Mesenchymal stem cell (in vitro differentiated cells and primary cell): ENCODE data around the gene MAPK4.

Experiments
- DNase-seq: peaks from one replicate; pipeline ENCODE4 v3.0.0-alpha.2; 2013
- H2AFZ ChIP-seq: one replicate; pipeline ENCODE4 v1.6.1; 2013; ENCODE audit warnings: low read depth, mild to moderate bottlenecking, control low read depth, inconsistent platforms, low read length, moderate library complexity
- H2AK5ac ChIP-seq: 2 replicates; pipeline ENCODE4 v1.6.1; 2013; ENCODE audit warnings: low read length, moderate library complexity, mild to moderate bottlenecking, inconsistent platforms; ENCODE audit not compliant: severe bottlenecking
- H2BK120ac ChIP-seq: one replicate; pipeline ENCODE4 v1.6.1; 2013; ENCODE audit warnings: low read depth, mild to moderate bottlenecking, inconsistent platforms, low read length, moderate library complexity
- H2BK12ac ChIP-seq, 2 experiments: one replicate each; pipeline ENCODE4 v1.6.1; 2013; ENCODE audit warnings: inconsistent platforms in 2 of 2, low read length in 2 of 2, mild to moderate bottlenecking in 2 of 2, moderate library complexity in 2 of 2, control low read depth in 1 of 2
- H2BK15ac ChIP-seq: one replicate; pipeline ENCODE4 v1.6.1; 2013; ENCODE audit warnings: mild to moderate bottlenecking, low read depth, inconsistent platforms; ENCODE audit not compliant: poor library complexity, severe bottlenecking
- H2BK5ac ChIP-seq: 2 replicates; pipeline ENCODE4 v1.6.1; 2013; ENCODE audit warnings: low read depth, mild to moderate bottlenecking, low read length, control low read depth, inconsistent platforms; ENCODE audit not compliant: poor library complexity, severe bottlenecking
- H3K14ac ChIP-seq, 2 experiments: one replicate each; pipeline ENCODE4 v1.6.1; 2013; ENCODE audit warnings: inconsistent platforms in 2 of 2, low read length in 2 of 2, control low read depth in 1 of 2, mild to moderate bottlenecking in 1 of 2, moderate library complexity in 1 of 2
- H3K18ac ChIP-seq, 2 experiments: one replicate each; pipeline ENCODE4 v1.6.1; 2013; ENCODE audit warnings: inconsistent platforms in 2 of 2, low read length in 2 of 2, control low read depth in 1 of 2, low read depth in 1 of 2, mild to moderate bottlenecking in 1 of 2
- H3K23ac ChIP-seq, 2 experiments: one replicate each; pipeline ENCODE4 v1.6.1; 2013; ENCODE audit warnings: inconsistent platforms in 2 of 2, low read length in 2 of 2, mild to moderate bottlenecking in 2 of 2, moderate library complexity in 2 of 2, control low read depth in 1 of 2
- H3K27ac ChIP-seq: 2 replicates; pipeline ENCODE4 v1.5.1; 2013; ENCODE audit warnings: mild to moderate bottlenecking, moderate library complexity, low read length, control low read depth, inconsistent platforms; ENCODE audit not compliant: poor library complexity, severe bottlenecking
- H3K27me3 ChIP-seq, 2 experiments: 2 replicates each; pipeline versions ENCODE4 v1.6.1 to v1.7.0; 2013; ENCODE audit warnings: low read length in 2 of 2, mild to moderate bottlenecking in 2 of 2, moderate library complexity in 2 of 2, control low read depth in 1 of 2, inconsistent platforms in 1 of 2; ENCODE audit not compliant: control insufficient read depth in 1 of 2, insufficient read depth in 1 of 2
- H3K36me3 ChIP-seq, 2 experiments: 2 replicates each; pipeline versions ENCODE4 v1.6.1 to v1.7.0; 2013; ENCODE audit warnings: low read length in 2 of 2, control low read depth in 1 of 2, inconsistent platforms in 1 of 2, low read depth in 1 of 2, mild to moderate bottlenecking in 1 of 2; ENCODE audit not compliant: insufficient read depth in 2 of 2, control insufficient read depth in 1 of 2
- H3K4ac ChIP-seq, 2 experiments: one replicate each; pipeline ENCODE4 v1.6.1; 2013; ENCODE audit warnings: inconsistent platforms in 2 of 2, low read length in 2 of 2, mild to moderate bottlenecking in 2 of 2, moderate library complexity in 2 of 2, control low read depth in 1 of 2, low read depth in 1 of 2
- H3K4me1 ChIP-seq: 2 replicates; pipeline ENCODE4 v1.6.1; 2013; ENCODE audit warnings: low read depth, low read length, control low read depth; ENCODE audit not compliant: control insufficient read depth, insufficient read depth
- H3K4me2 ChIP-seq: 2 replicates; pipeline ENCODE4 v1.6.1; 2013; ENCODE audit warnings: low read length, mild to moderate bottlenecking, inconsistent platforms; ENCODE audit not compliant: poor library complexity, severe bottlenecking
- H3K4me3 ChIP-seq, 2 experiments: 2 replicates each; pipeline versions ENCODE4 v1.5.1 to v1.7.0; 2013; ENCODE audit warnings: low read length in 2 of 2, mild to moderate bottlenecking in 2 of 2, control low read depth in 1 of 2, low read depth in 1 of 2; ENCODE audit not compliant: insufficient read depth in 1 of 2
- H3K79me1 ChIP-seq: replicated peaks from 2 replicates; pipeline ENCODE4 v1.6.1; 2013; ENCODE audit warnings: mild to moderate bottlenecking, control low read depth, low read length, inconsistent platforms; ENCODE audit not compliant: poor library complexity, severe bottlenecking
- H3K9ac ChIP-seq: 2 replicates; pipeline ENCODE4 v1.7.0; 2013; ENCODE audit warnings: mild to moderate bottlenecking, low read length, moderate library complexity
- H3K9me3 ChIP-seq: 2 replicates; pipeline ENCODE4 v1.7.0; 2013; ENCODE audit warnings: mild to moderate bottlenecking, low read length; ENCODE audit not compliant: control insufficient read depth
- H4K8ac ChIP-seq: one replicate; pipeline ENCODE4 v1.6.1; 2013; ENCODE audit warnings: inconsistent platforms, mild to moderate bottlenecking, low read length, moderate library complexity
- H4K91ac ChIP-seq: one replicate; pipeline ENCODE4 v1.6.1; 2013; ENCODE audit warnings: mild to moderate bottlenecking, low read length, inconsistent platforms
- WGBS: methylation state at CpG from one replicate; pipeline ENCODE4 v1.1.7; 2013; ENCODE audit warnings: mixed read lengths; 5-methylcytosine and 5-hydroxymethylcytosine counted together

MAPK4 gene

GRCh38 chr18:50666536-50666935 is 106.6 kb downstream of the MAPK4 start:
- Histone ChIP-seq H3K4me1 (no peaks in the 10 kb centered on the region), H3K27ac (no peak overlapping the region), H2AK5ac (no peak overlapping the region), H2BK5ac (no peak overlapping the region), H4K8ac (no peak overlapping the region), H2BK120ac (no peak overlapping the region), H3K36me3 (no peaks in the 10 kb centered on the region), H2AFZ (no peak overlapping the region), H3K79me1 (no peaks in the 10 kb centered on the region), H3K27me3 (no peaks in the 10 kb centered on the region), H3K18ac (no peak overlapping the region), H3K9ac (no peak overlapping the region), H3K23ac (no peak overlapping the region), H3K4me2 (no peak overlapping the region), H3K4ac (no peak overlapping the region), H3K9me3 (peaks cover 6% of the 10 kb centered on the region), H2BK15ac (no peak overlapping the region), H4K91ac (no peak overlapping the region), H3K4me3 (no peak overlapping the region), H3K14ac (no peak overlapping the region), H2BK12ac (no peak overlapping the region)
- DNase-seq = no peak
- 64% methylated on average over 2 of the region's 4 CpGs for WGBS

- H3K27ac ChIP-seq = no peak overlapping the region
- H3K18ac ChIP-seq = no peak overlapping the region
- H3K4me2 ChIP-seq = no peak overlapping the region
- WGBS = 75% methylated on average over 3 of the region's 3 CpGs
- no peak overlapping the region for H2BK12ac ChIP-seq
- H3K4me1 ChIP-seq = no peaks in the 10 kb centered on the region
- no peak overlapping the region for H4K8ac ChIP-seq
- no peaks in the 10 kb centered on the region for H3K9me3 ChIP-seq
- H2BK120ac ChIP-seq = no peak overlapping the region
- no peak for DNase-seq
- no peak overlapping the region for H2BK5ac ChIP-seq
- no peak overlapping the region for H2AFZ ChIP-seq
- H3K23ac ChIP-seq = no peak overlapping the region
- no peak overlapping the region for H3K4ac ChIP-seq
- H3K4me3 ChIP-seq = no peak overlapping the region
- no peak overlapping the region for H4K91ac ChIP-seq
- no peak overlapping the region for H3K14ac ChIP-seq
- H2AK5ac ChIP-seq = no peak overlapping the region
- no peaks in the 10 kb centered on the region for H3K36me3 ChIP-seq
- H3K27me3 ChIP-seq = no peaks in the 10 kb centered on the region
- H3K9ac ChIP-seq = no peak overlapping the region
- no peak overlapping the region for H2BK15ac ChIP-seq
- no peaks in the 10 kb centered on the region for H3K79me1 ChIP-seq
These were observed 111.5 kb downstream of the MAPK4 start for GRCh38 chr18:50671376-50671775.

GRCh38 chr18:50674307-50674980 is 114.6 kb downstream of the MAPK4 start:
- no peak overlapping the region for H3K14ac ChIP-seq
- DNase-seq = no peak
- no peak overlapping the region for H2BK12ac ChIP-seq
- H2AFZ ChIP-seq = no peak overlapping the region
- no peak overlapping the region for H3K23ac ChIP-seq
- H3K18ac ChIP-seq = no peak overlapping the region
- no peak overlapping the region for H3K4me2 ChIP-seq
- no peak overlapping the region for H4K8ac ChIP-seq
- H3K36me3 ChIP-seq = no peaks in the 10 kb centered on the region
- H2BK5ac ChIP-seq = no peak overlapping the region
- no peaks in the 10 kb centered on the region for H3K9me3 ChIP-seq
- H3K4me3 ChIP-seq = no peak overlapping the region
- WGBS = 71% methylated on average over 10 of the region's 10 CpGs
- H2BK120ac ChIP-seq = no peak overlapping the region
- no peak overlapping the region for H2BK15ac ChIP-seq
- H3K27ac ChIP-seq = no peak overlapping the region
- no peak overlapping the region for H3K4ac ChIP-seq
- H2AK5ac ChIP-seq = no peak overlapping the region
- H3K4me1 ChIP-seq = no peaks in the 10 kb centered on the region
- no peak overlapping the region for H3K9ac ChIP-seq
- H4K91ac ChIP-seq = no peak overlapping the region
- H3K79me1 ChIP-seq = no peaks in the 10 kb centered on the region
- no peaks in the 10 kb centered on the region for H3K27me3 ChIP-seq

- DNase-seq = no peak
- H3K27ac ChIP-seq = no peak overlapping the region
- no peaks in the 10 kb centered on the region for H3K36me3 ChIP-seq
- no peak overlapping the region for H3K4me3 ChIP-seq
- H3K4me2 ChIP-seq = no peak overlapping the region
- H3K4ac ChIP-seq = no peak overlapping the region
- H2BK120ac ChIP-seq = no peak overlapping the region
- H3K23ac ChIP-seq = no peak overlapping the region
- no peak overlapping the region for H2BK5ac ChIP-seq
- H3K79me1 ChIP-seq = no peaks in the 10 kb centered on the region
- no peak overlapping the region for H4K91ac ChIP-seq
- no peak overlapping the region for H3K18ac ChIP-seq
- no peak overlapping the region for H3K14ac ChIP-seq
- 84% methylated on average over 6 of the region's 6 CpGs for WGBS
- no peak overlapping the region for H4K8ac ChIP-seq
- H3K9ac ChIP-seq = no peak overlapping the region
- H2BK15ac ChIP-seq = no peak overlapping the region
- H3K4me1 ChIP-seq = no peaks in the 10 kb centered on the region
- no peak overlapping the region for H2BK12ac ChIP-seq
- no peak overlapping the region for H2AFZ ChIP-seq
- no peaks in the 10 kb centered on the region for H3K27me3 ChIP-seq
- H2AK5ac ChIP-seq = no peak overlapping the region
- H3K9me3 ChIP-seq = no peaks in the 10 kb centered on the region
These were observed 115.2 kb downstream of the MAPK4 start for GRCh38 chr18:50675043-50675442.
